Heart left ventricle (tissue), 13 donors: Measurements from ENCODE around the gene RTL9.

Experiments
- POLR2A ChIP-seq, 2 donors: fragments of 450-650 bp; IDR thresholded peaks; one replicate each; pipeline ENCODE4 v1.6.1; 2017; ENCODE audit warnings: antibody characterized with exemption in 2 of 2, mild to moderate bottlenecking in 2 of 2, moderate library complexity in 2 of 2
- TF ChIP-seq, protein P1 (sequence below), 12 donors: fragments of 200-600 bp; sonication (generic) in 4 of 12; IDR thresholded peaks; one replicate each; pipeline versions ENCODE4 v1.5.0 to v1.8.0; 2018 to 2022; ENCODE audit warnings: antibody characterized with exemption in 12 of 12, mild to moderate bottlenecking in 5 of 12
- donor health status: ischemic (EF 13 %, LVEDD 7.1; RV severe dilation, severe dysfunction).
- donor health status: DM: no; HTN: yes; CAD: no.
- donor health status: DM: no; HTN: no; CAD: no.
- donor health status: ischemic (EF 25% LVEDD 6.9; RV normal size, moderate dysfunction).
- donor health status: ischemic (EF 25% LVEDD 5.7; RV mildly dilated, moderate dysfunction).
- donor health status: ischemic (EF 35%, LVEDD 5.7; RV mildly dilated, moderate dysfunction).
- donor health status: nonischemic (EF 11% LVEDD 7.7; RV severe dilation, severe dysfunction).
- donor health status: DM: yes; HTN: yes; CAD: no.
- donor health status: PGD.
- donor health status: ischemic (EF 29% LVEDD 5.4; RV normal size, mild dysfunction).
- donor health status: nonischemic (EF 23%, LVEDD 6.1; RV moderate dilation, normal function).

DNA sequence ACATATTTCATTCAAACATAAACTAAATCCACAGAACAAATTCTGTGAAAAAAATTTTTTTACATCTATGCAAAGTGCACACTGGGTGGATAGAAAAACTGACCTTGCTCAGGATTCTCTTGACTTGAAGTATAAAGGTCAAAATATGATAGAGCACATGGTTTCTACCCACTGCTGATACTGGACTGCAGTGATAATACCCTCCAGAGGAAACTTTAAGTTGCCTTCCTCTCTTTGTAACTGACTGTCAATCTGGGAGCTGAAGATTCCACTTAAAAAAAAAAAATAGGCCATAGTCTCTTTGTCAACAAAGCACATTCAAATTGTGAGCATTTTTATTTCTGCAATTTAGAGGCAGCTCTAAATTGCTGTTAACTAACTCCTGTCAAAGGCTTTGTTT lies 37.6 kb upstream of the RTL9 start:
- TF ChIP-seq, protein P1, sequence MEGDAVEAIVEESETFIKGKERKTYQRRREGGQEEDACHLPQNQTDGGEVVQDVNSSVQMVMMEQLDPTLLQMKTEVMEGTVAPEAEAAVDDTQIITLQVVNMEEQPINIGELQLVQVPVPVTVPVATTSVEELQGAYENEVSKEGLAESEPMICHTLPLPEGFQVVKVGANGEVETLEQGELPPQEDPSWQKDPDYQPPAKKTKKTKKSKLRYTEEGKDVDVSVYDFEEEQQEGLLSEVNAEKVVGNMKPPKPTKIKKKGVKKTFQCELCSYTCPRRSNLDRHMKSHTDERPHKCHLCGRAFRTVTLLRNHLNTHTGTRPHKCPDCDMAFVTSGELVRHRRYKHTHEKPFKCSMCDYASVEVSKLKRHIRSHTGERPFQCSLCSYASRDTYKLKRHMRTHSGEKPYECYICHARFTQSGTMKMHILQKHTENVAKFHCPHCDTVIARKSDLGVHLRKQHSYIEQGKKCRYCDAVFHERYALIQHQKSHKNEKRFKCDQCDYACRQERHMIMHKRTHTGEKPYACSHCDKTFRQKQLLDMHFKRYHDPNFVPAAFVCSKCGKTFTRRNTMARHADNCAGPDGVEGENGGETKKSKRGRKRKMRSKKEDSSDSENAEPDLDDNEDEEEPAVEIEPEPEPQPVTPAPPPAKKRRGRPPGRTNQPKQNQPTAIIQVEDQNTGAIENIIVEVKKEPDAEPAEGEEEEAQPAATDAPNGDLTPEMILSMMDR (IDR thresholded peaks at IDR 0.05) = no peak
- no peak for TF ChIP-seq POLR2A (IDR thresholded peaks at IDR 0.05)
